ENCODE results near the gene CD99L2.
"Not testable (repeated sequence)": the region's sequence is repeated elsewhere in the genome, so short reads cannot be mapped to it uniquely, and the experiment has no call there.

The CD99L2 gene

DNA sequence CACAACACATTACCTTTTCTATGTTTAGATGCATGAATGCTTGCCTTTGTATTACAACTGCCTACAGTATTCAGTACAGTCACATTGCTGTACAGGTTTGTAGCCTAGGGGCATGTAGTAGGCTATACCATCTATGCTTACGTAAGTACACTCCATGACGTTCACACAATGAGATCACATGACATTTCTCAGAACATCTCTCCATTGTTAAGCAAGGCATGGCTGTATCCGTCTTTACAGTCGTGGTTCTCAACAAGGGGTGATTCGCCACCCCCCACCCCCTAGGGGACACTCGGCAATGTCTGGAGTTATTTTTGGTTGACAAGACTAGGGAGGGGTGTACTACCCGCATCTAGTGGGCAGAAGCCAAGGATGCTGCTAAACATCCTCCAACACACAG lies 12.1 kb downstream of the CD99L2 start:
- TF ChIP-seq, protein P1, sequence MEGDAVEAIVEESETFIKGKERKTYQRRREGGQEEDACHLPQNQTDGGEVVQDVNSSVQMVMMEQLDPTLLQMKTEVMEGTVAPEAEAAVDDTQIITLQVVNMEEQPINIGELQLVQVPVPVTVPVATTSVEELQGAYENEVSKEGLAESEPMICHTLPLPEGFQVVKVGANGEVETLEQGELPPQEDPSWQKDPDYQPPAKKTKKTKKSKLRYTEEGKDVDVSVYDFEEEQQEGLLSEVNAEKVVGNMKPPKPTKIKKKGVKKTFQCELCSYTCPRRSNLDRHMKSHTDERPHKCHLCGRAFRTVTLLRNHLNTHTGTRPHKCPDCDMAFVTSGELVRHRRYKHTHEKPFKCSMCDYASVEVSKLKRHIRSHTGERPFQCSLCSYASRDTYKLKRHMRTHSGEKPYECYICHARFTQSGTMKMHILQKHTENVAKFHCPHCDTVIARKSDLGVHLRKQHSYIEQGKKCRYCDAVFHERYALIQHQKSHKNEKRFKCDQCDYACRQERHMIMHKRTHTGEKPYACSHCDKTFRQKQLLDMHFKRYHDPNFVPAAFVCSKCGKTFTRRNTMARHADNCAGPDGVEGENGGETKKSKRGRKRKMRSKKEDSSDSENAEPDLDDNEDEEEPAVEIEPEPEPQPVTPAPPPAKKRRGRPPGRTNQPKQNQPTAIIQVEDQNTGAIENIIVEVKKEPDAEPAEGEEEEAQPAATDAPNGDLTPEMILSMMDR (conservative IDR thresholded peaks at IDR 0.05; ENCODE audit: low read depth), result no peak
- ChIA-PET POLR2A (ENCODE audit: low non-redundant PET) (no interaction called here), CTCF (interaction anchor here (0.6 kb wide), 1 partner anchor 66 kb away, joined by 7 read pairs; no protein-coding TSS in a partner anchor)
- DNase-seq (ENCODE audit: low spot score), result no peak
- no peak overlapping the region for H3K27ac ChIP-seq

GRCh38 chrX:150880808-150881165 lies 17.7 kb downstream of the CD99L2 start:
- POLR2A ChIA-PET (ENCODE audit: low non-redundant PET), result no interaction called here
- no peak for DNase-seq (ENCODE audit: low spot score)
- TF ChIP-seq, protein P1 (conservative IDR thresholded peaks at IDR 0.05; ENCODE audit: low read depth), result no peak
- CTCF ChIA-PET, result no interaction called here
- no peak overlapping the region for H3K27ac ChIP-seq

GRCh38 chrX:150879855-150880807 lies 18.3 kb downstream of the CD99L2 start:
- TF ChIP-seq, protein P1 (conservative IDR thresholded peaks at IDR 0.05; ENCODE audit: low read depth), result no peak
- no peak for DNase-seq (ENCODE audit: low spot score)
- ChIA-PET POLR2A (ENCODE audit: low non-redundant PET) (no interaction called here), CTCF (no interaction called here)
- no peak overlapping the region for H3K27ac ChIP-seq

DNA sequence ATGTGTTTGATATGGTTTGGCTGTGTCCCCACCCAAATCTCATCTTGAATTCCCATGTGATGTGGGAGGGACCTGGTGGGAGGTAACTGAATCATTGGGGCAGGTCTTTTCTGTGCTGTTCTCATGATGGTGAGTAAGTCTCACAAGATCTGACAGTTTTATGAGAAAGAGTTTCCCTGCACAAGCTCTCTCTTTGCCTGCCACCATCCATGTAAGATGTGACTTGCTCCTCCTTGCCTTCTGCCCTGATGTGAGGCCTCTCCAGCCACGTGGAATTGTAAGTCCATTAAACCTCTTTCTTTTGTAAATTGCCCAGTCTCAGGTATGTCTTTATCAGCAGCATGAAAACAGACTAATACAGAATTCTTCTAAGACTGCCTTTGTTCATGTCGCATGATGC lies 22.8 kb downstream of the CD99L2 start:
- CTCF ChIA-PET; DNase-seq (ENCODE audit: low spot score); H3K27ac ChIP-seq; POLR2A ChIA-PET (ENCODE audit: low non-redundant PET): not testable (repeated sequence)

DNA sequence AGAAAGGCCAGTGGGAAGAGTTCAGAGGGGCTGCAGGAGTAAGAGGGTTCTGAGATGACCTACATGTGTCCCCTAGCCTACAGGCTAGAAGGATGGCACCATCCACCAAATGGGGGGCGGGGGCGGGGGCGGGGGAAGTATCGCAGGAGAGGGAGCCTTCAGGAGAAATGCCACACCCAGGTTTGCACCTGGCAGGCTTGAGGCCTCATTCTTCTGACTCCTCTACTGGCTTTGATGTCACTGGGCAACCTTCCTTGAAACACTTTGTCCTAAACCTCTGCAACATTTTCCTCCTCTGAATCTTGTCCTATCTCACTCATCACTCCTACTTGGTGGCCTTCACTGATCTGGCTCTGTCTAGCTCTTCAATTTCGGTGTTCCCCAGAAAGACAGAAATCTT lies 24.0 kb downstream of the CD99L2 start:
- ChIA-PET POLR2A (ENCODE audit: low non-redundant PET) (no interaction called here), CTCF (no interaction called here)
- DNase-seq (ENCODE audit: low spot score), result no peak
- TF ChIP-seq, protein P1 (conservative IDR thresholded peaks at IDR 0.05; ENCODE audit: low read depth), result no peak
- H3K27ac ChIP-seq, result no peak overlapping the region

DNA sequence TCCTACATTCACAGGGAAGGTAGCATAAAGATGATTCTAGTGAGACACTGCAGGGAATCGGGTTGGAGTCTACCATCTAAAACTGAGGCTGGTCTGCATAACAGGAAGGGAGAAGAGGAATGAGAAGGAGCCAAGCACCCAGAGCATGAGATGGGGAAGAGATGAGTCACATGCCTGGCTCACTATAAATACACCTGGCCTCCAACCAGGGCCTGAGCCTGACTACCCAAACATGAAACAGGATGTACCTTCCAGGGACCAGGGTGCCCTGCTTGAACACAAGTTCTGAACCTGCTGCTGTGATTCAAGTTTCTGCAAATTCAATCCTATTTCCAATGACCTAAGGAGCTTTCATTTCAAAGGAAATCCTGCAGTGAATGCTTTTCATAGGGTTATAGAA lies 24.9 kb downstream of the CD99L2 start:
- DNase-seq (ENCODE audit: low spot score), result peak; percentile 11
- ChIA-PET CTCF (interaction anchor here (0.7 kb wide), 1 partner anchor 185 kb away, joined by 3 read pairs; no protein-coding TSS in a partner anchor), POLR2A (ENCODE audit: low non-redundant PET) (no interaction called here)
- TF ChIP-seq, protein P1 (conservative IDR thresholded peaks at IDR 0.05; ENCODE audit: low read depth), result no peak
- H3K27ac ChIP-seq, result no peak overlapping the region

GRCh38 chrX:150872773-150873336 lies 25.6 kb downstream of the CD99L2 start:
- TF ChIP-seq, protein P1 (conservative IDR thresholded peaks at IDR 0.05; ENCODE audit: low read depth), result no peak

More at GRCh38 chrX:150872773-150873336, 25.6 kb downstream of the CD99L2 start:
- DNase-seq (ENCODE audit: low spot score), result no peak
- ChIA-PET POLR2A (ENCODE audit: low non-redundant PET) (no interaction called here), CTCF (no interaction called here)
- no peak overlapping the region for H3K27ac ChIP-seq

All from RWPE1 (cell line).